Measurements from ENCODE around the gene TPBG.
"Not testable (repeated sequence)": the region's sequence is repeated elsewhere in the genome, so short reads cannot be mapped to it uniquely, and the experiment has no call there.

The TPBG gene

GRCh38 chr6:82380566-82381185, 17.1 kb downstream of the TPBG start:
- no peak for DNase-seq

- DNase-seq: no peak
Measured at GRCh38 chr6:82381278-82381677, 17.7 kb downstream of the TPBG start.

GRCh38 chr6:82385102-82385501, 21.5 kb downstream of the TPBG start:
- no peak for DNase-seq

GRCh38 chr6:82385546-82385945, 21.9 kb downstream of the TPBG start:
- DNase-seq: no peak

DNA sequence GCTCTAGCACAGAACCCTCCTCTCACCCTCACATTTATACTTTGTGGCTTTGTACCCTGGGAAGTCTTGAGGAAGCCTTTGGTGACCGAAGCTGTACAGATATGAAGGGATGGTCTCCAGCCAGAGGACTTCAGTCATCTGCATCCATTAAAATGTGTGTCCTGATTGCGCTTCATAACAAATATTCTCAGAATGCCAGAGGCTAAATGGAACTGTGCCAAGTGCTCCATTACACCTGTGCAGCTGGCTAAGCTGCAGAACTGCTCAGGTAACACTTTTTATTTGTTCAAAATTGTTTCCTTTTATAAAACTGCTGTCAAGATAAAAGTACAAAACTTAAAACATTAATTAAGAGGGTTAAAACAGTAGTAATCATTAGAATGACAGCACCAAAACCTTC, 22.3 kb downstream of the TPBG start:
- DNase-seq: no peak

GRCh38 chr6:82394770-82395169, 31.2 kb downstream of the TPBG start:
- not testable (repeated sequence) for DNase-seq

- DNase-seq: no peak
Measured at GRCh38 chr6:82396964-82397751, 33.5 kb downstream of the TPBG start.

DNA sequence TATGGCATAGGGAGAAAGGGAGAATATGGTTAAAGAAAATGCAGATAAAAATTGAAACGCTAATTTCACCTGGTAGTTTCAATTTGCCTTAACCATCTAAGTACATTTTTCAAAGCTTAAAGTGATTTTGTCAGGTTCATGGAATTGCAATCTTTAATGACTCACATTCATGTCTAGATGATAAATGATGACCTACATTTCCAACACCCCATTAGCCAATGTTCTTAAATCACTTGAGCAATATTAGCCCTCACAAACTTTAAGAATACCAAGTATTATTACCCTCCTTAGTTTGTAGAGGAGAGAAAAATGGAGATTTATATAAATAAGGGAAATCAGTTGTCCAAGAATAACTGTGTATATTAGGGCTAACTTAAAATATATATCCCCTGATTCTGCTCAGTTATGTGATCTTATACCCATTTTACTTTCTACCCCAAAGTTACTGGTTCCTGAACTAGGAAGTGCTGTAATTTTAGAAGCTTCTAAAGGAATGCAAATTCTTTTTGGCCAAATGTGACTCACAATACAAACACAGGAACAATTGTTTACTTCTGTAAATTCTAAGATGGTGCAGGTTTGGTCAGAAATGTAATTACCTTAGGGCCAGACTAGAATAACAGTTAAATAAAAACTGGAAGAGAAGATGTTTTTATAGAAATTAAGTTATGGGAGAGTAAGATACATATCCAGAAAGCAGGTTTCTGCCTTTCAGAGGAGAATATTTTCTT, 34.5 kb downstream of the TPBG start:
- no peak for DNase-seq

GRCh38 chr6:82408952-82409431, 45.4 kb downstream of the TPBG start:
- DNase-seq: no peak

GRCh38 chr6:82410151-82410648, 46.6 kb downstream of the TPBG start:
- DNase-seq: no peak

DNA sequence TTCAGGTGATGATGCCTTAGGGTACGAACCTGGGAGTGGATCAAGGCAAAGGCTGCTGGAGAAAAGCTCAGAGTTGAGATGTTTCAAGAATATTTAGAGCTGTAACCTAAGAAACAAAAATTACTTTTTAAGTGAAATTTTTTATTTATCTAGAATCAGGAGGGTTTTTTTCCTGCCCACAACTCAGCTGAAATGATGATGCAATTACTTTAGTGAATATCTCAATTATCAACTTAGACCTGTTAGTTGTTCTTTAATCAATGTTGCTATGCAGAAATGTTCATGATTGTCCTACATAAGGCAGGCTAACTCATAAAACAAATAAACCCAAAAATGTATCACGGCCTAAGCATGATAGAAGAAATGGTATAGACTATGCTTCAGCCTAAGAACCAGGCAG, 50.3 kb downstream of the TPBG start:
- DNase-seq: no peak

GRCh38 chr6:82415820-82416219, 52.2 kb downstream of the TPBG start:
- no peak for DNase-seq

- no peak for DNase-seq
Measured at GRCh38 chr6:82416346-82416745, 52.7 kb downstream of the TPBG start.

All from central memory CD4-positive, alpha-beta T cell (primary cell).